Activated CD4-positive, alpha-beta T cell treated with anti-CD3 and anti-CD28 coated beads, Interleukin-2, amount 10 ng/mL, durations not matched to agents 7 days and 5 days (primary cell): Measurements from ENCODE around the gene RPL36. TPM values are rescaled to one million over a fixed set of nuclear protein-coding genes. Genes with fewer than 3 reads are reported as not detected.
"Not testable (repeated sequence)": the region's sequence is repeated elsewhere in the genome, so short reads cannot be mapped to it uniquely, and the experiment has no call there.

Experiments
- CTCF ChIA-PET: fragments of 350-600 bp; sonication (Branson Sonifier 250); formaldehyde crosslinking; loops from one replicate; lab custom pipeline; 2021; ENCODE audit warnings: antibody characterized with exemption; lab: Charles Lee
- POLR2A ChIA-PET: fragments of 350-600 bp; sonication (Branson Sonifier 250); formaldehyde crosslinking; loops from one replicate; lab custom pipeline; 2021; ENCODE audit warnings: antibody characterized with exemption; lab: Charles Lee
- DNase-seq: peaks from one replicate; pipeline ENCODE4 v3.0.0-alpha.2; 2020
- H3K27ac Mint-ChIP-seq: one replicate; pipeline ENCODE4 v1.8.0; 2021; ENCODE audit warnings: mild to moderate bottlenecking, moderate library complexity, mixed read lengths
- H3K27me3 Mint-ChIP-seq: one replicate; pipeline ENCODE4 v1.8.0; 2021; ENCODE audit warnings: mixed read lengths
- H3K36me3 Mint-ChIP-seq: one replicate; pipeline ENCODE4 v1.8.0; 2021; ENCODE audit warnings: low read depth, mixed read lengths
- H3K4me1 Mint-ChIP-seq: one replicate; pipeline ENCODE4 v1.8.0; 2021; ENCODE audit warnings: mixed read lengths
- H3K4me3 Mint-ChIP-seq: one replicate; pipeline ENCODE4 v1.8.0; 2021; ENCODE audit warnings: mild to moderate bottlenecking, moderate library complexity, mixed read lengths
- H3K9me3 Mint-ChIP-seq: one replicate; pipeline ENCODE4 v1.8.0; 2021; ENCODE audit warnings: mixed read lengths
- total RNA-seq, 2 experiments: library from RNA; stranded (reverse); gene quantifications; one replicate each; pipeline ENCODE4 v1.2.3, GENCODE V29; 2021

Gene RPL36
- total RNA-seq, 2 experiments from 2014 or later = 880 to 925 TPM

- no peak overlapping the region for H3K27ac Mint-ChIP-seq
- no peak for DNase-seq
- H3K9me3 Mint-ChIP-seq = no peaks in the 10 kb centered on the region
- CTCF ChIA-PET = no interaction called here
- no peak overlapping the region for H3K4me3 Mint-ChIP-seq
- H3K4me1 Mint-ChIP-seq = no peaks in the 10 kb centered on the region
- peaks cover 1% of the 10 kb centered on the region for H3K27me3 Mint-ChIP-seq
- POLR2A ChIA-PET = interaction anchor here (0.7 kb wide), 1 partner anchor 507 kb away, joined by 7 read pairs; no protein-coding TSS in a partner anchor
- H3K36me3 Mint-ChIP-seq = no peaks in the 10 kb centered on the region
Measured at GRCh38 chr19:5727453-5728050, 37.5 kb downstream of the RPL36 start.

- CTCF ChIA-PET = interaction anchor here (2.0 kb wide), 1 partner anchor 10 kb away, joined by 5 read pairs; no protein-coding TSS in a partner anchor
Measured at GRCh38 chr19:5733172-5733571, 43.1 kb downstream of the RPL36 start.

GRCh38 chr19:5738423-5738822 lies 48.3 kb downstream of the RPL36 start:
- Mint-ChIP-seq H3K27ac (no peak overlapping the region), H3K27me3 (peaks cover 6% of the 10 kb centered on the region), H3K4me1 (no peaks in the 10 kb centered on the region), H3K4me3 (no peak overlapping the region), H3K36me3 (no peaks in the 10 kb centered on the region), H3K9me3 (no peaks in the 10 kb centered on the region)
- ChIA-PET CTCF (interaction anchor here (0.6 kb wide), 1 partner anchor 376 kb away, joined by 3 read pairs; no protein-coding TSS in a partner anchor), POLR2A (no interaction called here)
- DNase-seq = no peak

More at GRCh38 chr19:5733172-5733571, 43.1 kb downstream of the RPL36 start:
- H3K4me3 Mint-ChIP-seq, DNase-seq, H3K27ac Mint-ChIP-seq, H3K27me3 Mint-ChIP-seq, H3K36me3 Mint-ChIP-seq, H3K4me1 Mint-ChIP-seq, H3K9me3 Mint-ChIP-seq, POLR2A ChIA-PET: not testable (repeated sequence)

Other genes with a start within 250 kb of the RPL36 start
- gene ZNRF4, start 234.9 kb upstream of the RPL36 start, total RNA-seq = not detected
- under 1 TPM; 0.40 to 0.58 TPM for gene TINCR, start 122.3 kb upstream of the RPL36 start, total RNA-seq
- gene SAFB2, start 67.5 kb upstream of the RPL36 start, total RNA-seq = 10 to 100 TPM; 81.0 to 99.6 TPM
- 100 to 1,000 TPM; 113 to 131 TPM for gene SAFB, start 67.2 kb upstream of the RPL36 start, total RNA-seq
- gene MICOS13, start 9.8 kb upstream of the RPL36 start, total RNA-seq = 10 to 100 TPM; 43.5 to 48.2 TPM
- gene HSD11B1L, start 9.3 kb upstream of the RPL36 start, total RNA-seq = 1 to 10 TPM; 2.0 TPM
- 10 to 100 TPM; 71.7 to 79.6 TPM for gene LONP1, start 29.9 kb downstream of the RPL36 start, total RNA-seq
- gene CATSPERD, start 30.3 kb downstream of the RPL36 start, total RNA-seq = not detected
- gene PRR22, start 94.5 kb downstream of the RPL36 start, total RNA-seq = 1 to 10 TPM; 5.4 to 6.4 TPM
- 10 to 100 TPM; 49.9 to 60.8 TPM for gene DUS3L, start 100.9 kb downstream of the RPL36 start, total RNA-seq
- under 1 TPM in 1 of 2 experiments, not detected in 1; 0.37 TPM for gene NRTN, start 114.8 kb downstream of the RPL36 start, total RNA-seq
- not detected for gene FUT6, start 149.4 kb downstream of the RPL36 start, total RNA-seq
- not detected for gene FUT3, start 161.2 kb downstream of the RPL36 start, total RNA-seq
- not detected for gene FUT5, start 180.2 kb downstream of the RPL36 start, total RNA-seq
- 100 to 1,000 TPM; 207 to 233 TPM for gene NDUFA11, start 213.5 kb downstream of the RPL36 start, total RNA-seq
- gene VMAC, start 214.6 kb downstream of the RPL36 start, total RNA-seq = 10 to 100 TPM; 11.8 TPM
- 10 to 100 TPM; 17.2 to 21.0 TPM for gene CAPS, start 224.0 kb downstream of the RPL36 start, total RNA-seq